Measurements from ENCODE around the gene CEP164. TPM values are rescaled to one million over a fixed set of nuclear protein-coding genes. Genes with fewer than 3 reads are reported as not detected.

The CEP164 gene
- total and polyA plus RNA-seq, 2 of the 4 experiments (the other 2 are of a cell fraction), result 23.3 to 26.9 TPM

DNA sequence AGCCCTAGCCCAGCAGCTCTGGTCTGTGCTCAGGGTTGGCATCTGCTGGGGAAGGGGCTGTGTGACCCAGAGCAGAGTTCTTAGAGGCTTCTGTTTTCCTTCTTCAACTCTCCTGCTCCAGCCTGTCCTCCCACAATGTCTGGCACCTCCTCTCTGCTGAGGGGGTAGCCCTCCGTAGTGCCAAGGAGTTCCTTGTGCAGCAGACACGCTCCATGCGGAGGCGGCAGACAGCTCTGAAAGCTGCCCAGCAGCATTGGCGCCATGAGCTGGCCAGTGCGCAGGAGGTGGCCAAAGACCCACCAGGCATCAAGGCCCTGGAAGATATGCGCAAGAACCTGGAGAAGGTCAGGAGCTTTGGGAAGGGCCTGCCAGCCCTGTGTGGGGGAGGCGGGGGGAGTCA, 69.3 kb downstream of the CEP164 start:
- H3K27ac ChIP-seq (ENCODE audit: insufficient read depth, low read length), result no peak overlapping the region
- no peak overlapping the region for H2BK20ac ChIP-seq (ENCODE audit: low read depth, low read length)
- H3K14ac ChIP-seq (replicated peaks; ENCODE audit: low read depth, low read length), result no peak overlapping the region
- H3K4me2 ChIP-seq (ENCODE audit: low read depth, low read length), result no peak overlapping the region
- intact Hi-C loops (cut with micrococcal nuclease), result no loop called here
- no peak overlapping the region for H2AK9ac ChIP-seq (replicated peaks; ENCODE audit: low read depth, low read length, poor library complexity)
- 100% methylated on average over 1 of the region's 8 CpGs; no CpG with 5 or more reads in 1 of the 2 experiments for WGBS, 2 experiments (ENCODE audit: extremely low coverage in 2 of 2, insufficient read length in 1 of 2)
- TF ChIP-seq RAD21 (IDR thresholded peaks at IDR 0.05; ENCODE audit: low read length) (no peak), CHD1 (IDR thresholded peaks at IDR 0.05; ENCODE audit: low read depth, low read length) (no peak), MXI1 (IDR thresholded peaks at IDR 0.05; ENCODE audit: borderline replicate concordance, low read depth, low read length) (no peak), BHLHE40 (IDR thresholded peaks at IDR 0.05; ENCODE audit: low read depth, low read length) (no peak), POLR2A (IDR thresholded peaks at IDR 0.05; ENCODE audit: low read depth, low read length) (no peak), CEBPB (IDR thresholded peaks at IDR 0.05; ENCODE audit: low read depth, low read length) (no peak), RCOR1 (IDR thresholded peaks at IDR 0.05; ENCODE audit: insufficient replicate concordance, low read length) (no peak), MAFK (IDR thresholded peaks at IDR 0.05; ENCODE audit: low read depth, low read length) (no peak)
- TF ChIP-seq, protein P1, sequence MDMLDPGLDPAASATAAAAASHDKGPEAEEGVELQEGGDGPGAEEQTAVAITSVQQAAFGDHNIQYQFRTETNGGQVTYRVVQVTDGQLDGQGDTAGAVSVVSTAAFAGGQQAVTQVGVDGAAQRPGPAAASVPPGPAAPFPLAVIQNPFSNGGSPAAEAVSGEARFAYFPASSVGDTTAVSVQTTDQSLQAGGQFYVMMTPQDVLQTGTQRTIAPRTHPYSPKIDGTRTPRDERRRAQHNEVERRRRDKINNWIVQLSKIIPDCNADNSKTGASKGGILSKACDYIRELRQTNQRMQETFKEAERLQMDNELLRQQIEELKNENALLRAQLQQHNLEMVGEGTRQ (IDR thresholded peaks at IDR 0.05; ENCODE audit: low read depth, low read length), result no peak
- TF ChIP-seq, protein P2, sequence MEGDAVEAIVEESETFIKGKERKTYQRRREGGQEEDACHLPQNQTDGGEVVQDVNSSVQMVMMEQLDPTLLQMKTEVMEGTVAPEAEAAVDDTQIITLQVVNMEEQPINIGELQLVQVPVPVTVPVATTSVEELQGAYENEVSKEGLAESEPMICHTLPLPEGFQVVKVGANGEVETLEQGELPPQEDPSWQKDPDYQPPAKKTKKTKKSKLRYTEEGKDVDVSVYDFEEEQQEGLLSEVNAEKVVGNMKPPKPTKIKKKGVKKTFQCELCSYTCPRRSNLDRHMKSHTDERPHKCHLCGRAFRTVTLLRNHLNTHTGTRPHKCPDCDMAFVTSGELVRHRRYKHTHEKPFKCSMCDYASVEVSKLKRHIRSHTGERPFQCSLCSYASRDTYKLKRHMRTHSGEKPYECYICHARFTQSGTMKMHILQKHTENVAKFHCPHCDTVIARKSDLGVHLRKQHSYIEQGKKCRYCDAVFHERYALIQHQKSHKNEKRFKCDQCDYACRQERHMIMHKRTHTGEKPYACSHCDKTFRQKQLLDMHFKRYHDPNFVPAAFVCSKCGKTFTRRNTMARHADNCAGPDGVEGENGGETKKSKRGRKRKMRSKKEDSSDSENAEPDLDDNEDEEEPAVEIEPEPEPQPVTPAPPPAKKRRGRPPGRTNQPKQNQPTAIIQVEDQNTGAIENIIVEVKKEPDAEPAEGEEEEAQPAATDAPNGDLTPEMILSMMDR (conservative IDR thresholded peaks at IDR 0.05; ENCODE audit: low read depth, low read length), result no peak
- no peak overlapping the region for H3K4ac ChIP-seq (ENCODE audit: low read depth, low read length)
- H2AK5ac ChIP-seq (ENCODE audit: low read depth, low read length), result no peak overlapping the region
- no peaks in the 10 kb centered on the region for H3K9me1 ChIP-seq (ENCODE audit: insufficient read depth, low read length)
- no peak overlapping the region for H2BK15ac ChIP-seq (ENCODE audit: low read depth, low read length)
- in situ Hi-C loops (cut with MboI; ENCODE audit: low sequenced_read_pairs), result no loop called here
- H4K20me1 ChIP-seq (ENCODE audit: insufficient read depth, low read length), result no peaks in the 10 kb centered on the region
- no peak overlapping the region for H3K23ac ChIP-seq (ENCODE audit: low read depth, low read length)
- POLR2A ChIA-PET (ENCODE audit: unreplicated experiment), result no interaction called here
- no peak overlapping the region for H3K18ac ChIP-seq (ENCODE audit: low read depth, low read length)
- peaks cover 6% of the 10 kb centered on the region; the same call in 1 of the 2 replicates for H3K9me3 ChIP-seq (ENCODE audit: control insufficient read depth, insufficient read depth, low read length)
- no TSS peak for BruUV-seq (replicated peaks)
- CTCF ChIA-PET, result no interaction called here
- H4K8ac ChIP-seq (ENCODE audit: low read depth in 2 of 2, low read length in 2 of 2), result no peak overlapping the region
- no peak overlapping the region for H2BK5ac ChIP-seq (ENCODE audit: low read depth, low read length, poor library complexity, severe bottlenecking)
- H3K56ac ChIP-seq (ENCODE audit: extremely low read depth, insufficient read depth, low read length), result no peak overlapping the region
- no peaks in the 10 kb centered on the region for H3K79me1 ChIP-seq (ENCODE audit: low read depth in 1 of 2, low read length in 2 of 2)
- H3K4me3 ChIP-seq (ENCODE audit: insufficient read depth, low read depth, low read length), result no peak overlapping the region
- no peak overlapping the region for H4K5ac ChIP-seq (ENCODE audit: low read depth, low read length)
- H2AFZ ChIP-seq (replicated peaks; ENCODE audit: low read length, poor library complexity), result no peak overlapping the region
- peaks cover 54% of the 10 kb centered on the region for H3K36me3 ChIP-seq (ENCODE audit: control insufficient read depth, insufficient read depth, low read length)
- no peak for ATAC-seq (ENCODE audit: low read depth)
- no peak overlapping the region for H2BK120ac ChIP-seq (ENCODE audit: low read depth, low read length)
- H4K91ac ChIP-seq (ENCODE audit: insufficient read depth, low read depth, low read length), result no peak overlapping the region
- dilution Hi-C loops (cut with HindIII; ENCODE audit: low sequenced_read_pairs, unreplicated experiment), result no loop called here
- H3K4me1 ChIP-seq (ENCODE audit: control insufficient read depth, insufficient read depth, low read length), result no peaks in the 10 kb centered on the region
- H3K27me3 ChIP-seq (ENCODE audit: control insufficient read depth, insufficient read depth, low read length), result no peaks in the 10 kb centered on the region
- H3K9ac ChIP-seq (ENCODE audit: low read depth, low read length), result no peak overlapping the region
- no peak for DNase-seq

Data from IMR-90 (cell line).